ENCODE measurements around the gene TMBIM6.

The TMBIM6 gene

DNA sequence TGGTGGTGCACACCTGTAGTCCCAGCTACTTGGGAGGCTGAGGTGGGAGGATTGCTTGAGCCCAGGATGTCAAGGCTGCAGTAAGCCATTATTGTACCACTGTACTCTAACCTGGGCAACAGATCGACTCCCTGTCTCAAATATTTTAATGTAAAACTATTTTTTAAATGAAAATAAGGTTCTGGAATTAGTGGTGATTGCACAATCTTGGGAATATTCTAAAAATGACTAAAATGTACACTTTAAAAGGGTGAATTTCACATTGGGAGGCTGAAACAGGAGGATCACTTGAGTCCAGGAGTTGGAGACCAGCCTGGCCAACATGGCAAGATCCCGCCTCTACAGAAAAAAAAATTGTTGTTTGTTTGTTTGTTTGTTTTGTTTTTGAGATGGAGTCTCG, 12.9 kb upstream of the TMBIM6 start (continued):
- TF ChIP-seq ZFP3 (tag by site-specific recombination; IDR thresholded peaks at IDR 0.05; ENCODE audit: low read depth) (no peak), ZNF776 (tag by site-specific recombination; IDR thresholded peaks at IDR 0.05; ENCODE audit: borderline replicate concordance) (no peak), ZNF266 (tag by site-specific recombination; IDR thresholded peaks at IDR 0.05; ENCODE audit: low read depth) (no peak), ZNF221 (tag by site-specific recombination; IDR thresholded peaks at IDR 0.05; ENCODE audit: borderline replicate concordance) (no peak)

DNA sequence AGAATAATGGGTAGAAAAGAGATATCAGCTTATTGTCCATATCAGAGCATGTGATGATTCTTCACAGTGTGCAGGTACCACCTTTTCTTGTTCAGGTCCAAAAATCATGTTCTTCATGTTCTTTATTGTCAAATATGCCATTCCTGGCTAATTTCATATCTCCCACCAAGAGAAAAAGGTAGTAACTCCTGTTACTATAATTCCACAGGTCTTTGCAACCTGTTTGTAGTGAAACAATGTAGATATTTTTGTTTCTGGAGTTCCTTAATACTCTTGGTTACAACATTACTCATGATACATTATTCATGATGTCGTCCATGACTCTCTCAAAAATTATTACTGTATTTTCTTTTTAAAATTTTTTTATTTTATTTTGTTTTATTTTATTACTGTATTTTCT, 11.3 kb upstream of the TMBIM6 start:
- no peaks in the 10 kb centered on the region for H3K9me3 ChIP-seq (ENCODE audit: control insufficient read depth, insufficient read depth, low read depth, low read length)
- no peaks in the 10 kb centered on the region for H3K4me1 ChIP-seq (ENCODE audit: control insufficient read depth, insufficient read depth, low read length)
- peak; percentile 76 for TF ChIP-seq SCRT2 (tag by site-specific recombination; IDR thresholded peaks at IDR 0.05)
- TF ChIP-seq, protein P1, sequence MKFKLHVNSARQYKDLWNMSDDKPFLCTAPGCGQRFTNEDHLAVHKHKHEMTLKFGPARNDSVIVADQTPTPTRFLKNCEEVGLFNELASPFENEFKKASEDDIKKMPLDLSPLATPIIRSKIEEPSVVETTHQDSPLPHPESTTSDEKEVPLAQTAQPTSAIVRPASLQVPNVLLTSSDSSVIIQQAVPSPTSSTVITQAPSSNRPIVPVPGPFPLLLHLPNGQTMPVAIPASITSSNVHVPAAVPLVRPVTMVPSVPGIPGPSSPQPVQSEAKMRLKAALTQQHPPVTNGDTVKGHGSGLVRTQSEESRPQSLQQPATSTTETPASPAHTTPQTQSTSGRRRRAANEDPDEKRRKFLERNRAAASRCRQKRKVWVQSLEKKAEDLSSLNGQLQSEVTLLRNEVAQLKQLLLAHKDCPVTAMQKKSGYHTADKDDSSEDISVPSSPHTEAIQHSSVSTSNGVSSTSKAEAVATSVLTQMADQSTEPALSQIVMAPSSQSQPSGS (tag by site-specific recombination; IDR thresholded peaks at IDR 0.05; ENCODE audit: low read depth): peak; percentile 30; the same call in 1 of the 2 replicates
- TF ChIP-seq ZNF548 (tag by site-specific recombination; IDR thresholded peaks at IDR 0.05): no peak
- TF ChIP-seq SCRT1 (tag by site-specific recombination; IDR thresholded peaks at IDR 0.05; ENCODE audit: borderline replicate concordance): peak; percentile 60; the same call in 1 of the 2 replicates
- H3K4me3 ChIP-seq (ENCODE audit: low read depth, low read length): no peak overlapping the region
- CTCF ChIA-PET: interaction anchor here (1.7 kb wide), 1 partner anchor 11 kb away, joined by 8 read pairs; the partner anchor contains the start of gene TMBIM6
- POLR2A ChIA-PET: no interaction called here
- no peaks in the 10 kb centered on the region for H3K36me3 ChIP-seq (ENCODE audit: control insufficient read depth in 2 of 2, insufficient read depth in 1 of 2, low read length in 2 of 2)
- H3K27ac ChIP-seq (ENCODE audit: extremely low read depth, low read depth, low read length): no peak overlapping the region

DNA sequence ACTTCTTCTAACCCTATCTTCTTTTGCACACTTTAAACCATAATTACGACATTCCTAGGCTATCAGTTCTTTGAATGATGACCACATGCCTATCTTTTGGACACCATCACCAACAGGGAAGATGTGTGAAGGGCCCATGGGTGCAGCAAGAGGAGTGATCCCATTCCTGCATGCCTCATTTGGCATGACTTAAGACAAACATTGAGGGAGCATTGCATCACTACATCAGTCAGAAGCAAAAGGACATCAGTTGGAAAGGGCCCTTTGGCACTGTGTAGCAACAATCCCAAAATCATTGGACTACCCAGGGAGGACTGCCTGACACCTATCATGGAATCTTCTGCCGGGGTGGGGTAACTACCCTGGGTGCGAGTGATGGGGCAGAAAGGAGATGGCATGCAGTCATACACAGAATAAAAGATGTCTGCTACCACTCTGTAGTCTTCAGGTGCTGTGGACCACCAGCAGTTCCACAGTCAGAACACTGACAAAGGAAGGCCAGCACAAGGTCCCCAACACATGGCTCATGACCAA, 10.7 kb upstream of the TMBIM6 start:
- Histone ChIP-seq H3K9me3 (ENCODE audit: control insufficient read depth, insufficient read depth, low read depth, low read length) (no peaks in the 10 kb centered on the region), H3K4me1 (ENCODE audit: control insufficient read depth, insufficient read depth, low read length) (no peaks in the 10 kb centered on the region), H3K36me3 (ENCODE audit: control insufficient read depth in 2 of 2, insufficient read depth in 1 of 2, low read length in 2 of 2) (no peaks in the 10 kb centered on the region), H3K4me3 (ENCODE audit: low read depth, low read length) (no peak overlapping the region), H3K27ac (ENCODE audit: extremely low read depth, low read depth, low read length) (no peak overlapping the region)
- ChIA-PET POLR2A (no interaction called here), CTCF (interaction anchor here (1.7 kb wide), 1 partner anchor 10 kb away, joined by 8 read pairs; the partner anchor contains the start of gene TMBIM6)
- no peak for TF ChIP-seq ZNF211 (tag by site-specific recombination; IDR thresholded peaks at IDR 0.05; ENCODE audit: low read depth)
- TF ChIP-seq MZF1 (tag by site-specific recombination; IDR thresholded peaks at IDR 0.05; ENCODE audit: borderline replicate concordance): no peak
- TF ChIP-seq EGR2 (tag by site-specific recombination; IDR thresholded peaks at IDR 0.05; ENCODE audit: low read depth): no peak
- TF ChIP-seq ZEB2 (tag by site-specific recombination; IDR thresholded peaks at IDR 0.05): peak; percentile 76
- 0 out of 2 replicates have a peak, but pooled peaks have one; percentile 31 for TF ChIP-seq ZNF660 (tag by site-specific recombination; IDR thresholded peaks at IDR 0.05)
- TF ChIP-seq ZFP69B (tag by site-specific recombination; IDR thresholded peaks at IDR 0.05): 0 out of 2 replicates have a peak, but pooled peaks have one; percentile 38
- TF ChIP-seq BCL11A (tag by site-specific recombination; IDR thresholded peaks at IDR 0.05; ENCODE audit: low read depth): no peak
- TF ChIP-seq, protein P2, sequence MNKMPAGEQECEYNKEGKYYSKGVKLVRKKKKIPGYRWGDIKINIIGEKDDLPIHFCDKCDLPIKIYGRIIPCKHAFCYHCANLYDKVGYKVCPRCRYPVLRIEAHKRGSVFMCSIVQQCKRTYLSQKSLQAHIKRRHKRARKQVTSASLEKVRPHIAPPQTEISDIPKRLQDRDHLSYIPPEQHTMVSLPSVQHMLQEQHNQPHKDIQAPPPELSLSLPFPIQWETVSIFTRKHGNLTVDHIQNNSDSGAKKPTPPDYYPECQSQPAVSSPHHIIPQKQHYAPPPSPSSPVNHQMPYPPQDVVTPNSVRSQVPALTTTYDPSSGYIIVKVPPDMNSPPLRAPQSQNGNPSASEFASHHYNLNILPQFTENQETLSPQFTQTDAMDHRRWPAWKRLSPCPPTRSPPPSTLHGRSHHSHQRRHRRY (tag by site-specific recombination; IDR thresholded peaks at IDR 0.05): no peak
- TF ChIP-seq, protein P1 (tag by site-specific recombination; IDR thresholded peaks at IDR 0.05; ENCODE audit: low read depth): peak; percentile 26; the same call in 1 of the 2 replicates
- TF ChIP-seq FEZF1 (tag by site-specific recombination; IDR thresholded peaks at IDR 0.05): peak; percentile 52
- TF ChIP-seq, protein P3, sequence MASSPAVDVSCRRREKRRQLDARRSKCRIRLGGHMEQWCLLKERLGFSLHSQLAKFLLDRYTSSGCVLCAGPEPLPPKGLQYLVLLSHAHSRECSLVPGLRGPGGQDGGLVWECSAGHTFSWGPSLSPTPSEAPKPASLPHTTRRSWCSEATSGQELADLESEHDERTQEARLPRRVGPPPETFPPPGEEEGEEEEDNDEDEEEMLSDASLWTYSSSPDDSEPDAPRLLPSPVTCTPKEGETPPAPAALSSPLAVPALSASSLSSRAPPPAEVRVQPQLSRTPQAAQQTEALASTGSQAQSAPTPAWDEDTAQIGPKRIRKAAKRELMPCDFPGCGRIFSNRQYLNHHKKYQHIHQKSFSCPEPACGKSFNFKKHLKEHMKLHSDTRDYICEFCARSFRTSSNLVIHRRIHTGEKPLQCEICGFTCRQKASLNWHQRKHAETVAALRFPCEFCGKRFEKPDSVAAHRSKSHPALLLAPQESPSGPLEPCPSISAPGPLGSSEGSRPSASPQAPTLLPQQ (tag by site-specific recombination; IDR thresholded peaks at IDR 0.05): peak; percentile 42; the same call in 1 of the 2 replicates
- TF ChIP-seq, protein P4, sequence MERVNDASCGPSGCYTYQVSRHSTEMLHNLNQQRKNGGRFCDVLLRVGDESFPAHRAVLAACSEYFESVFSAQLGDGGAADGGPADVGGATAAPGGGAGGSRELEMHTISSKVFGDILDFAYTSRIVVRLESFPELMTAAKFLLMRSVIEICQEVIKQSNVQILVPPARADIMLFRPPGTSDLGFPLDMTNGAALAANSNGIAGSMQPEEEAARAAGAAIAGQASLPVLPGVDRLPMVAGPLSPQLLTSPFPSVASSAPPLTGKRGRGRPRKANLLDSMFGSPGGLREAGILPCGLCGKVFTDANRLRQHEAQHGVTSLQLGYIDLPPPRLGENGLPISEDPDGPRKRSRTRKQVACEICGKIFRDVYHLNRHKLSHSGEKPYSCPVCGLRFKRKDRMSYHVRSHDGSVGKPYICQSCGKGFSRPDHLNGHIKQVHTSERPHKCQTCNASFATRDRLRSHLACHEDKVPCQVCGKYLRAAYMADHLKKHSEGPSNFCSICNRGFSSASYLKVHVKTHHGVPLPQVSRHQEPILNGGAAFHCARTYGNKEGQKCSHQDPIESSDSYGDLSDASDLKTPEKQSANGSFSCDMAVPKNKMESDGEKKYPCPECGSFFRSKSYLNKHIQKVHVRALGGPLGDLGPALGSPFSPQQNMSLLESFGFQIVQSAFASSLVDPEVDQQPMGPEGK (tag by site-specific recombination; IDR thresholded peaks at IDR 0.05): peak; percentile 33; the same call in 1 of the 2 replicates
- 0 out of 2 replicates have a peak, but pooled peaks have one; percentile 19 for TF ChIP-seq ZNF423 (tag by site-specific recombination; IDR thresholded peaks at IDR 0.05)
- TF ChIP-seq, protein P5, sequence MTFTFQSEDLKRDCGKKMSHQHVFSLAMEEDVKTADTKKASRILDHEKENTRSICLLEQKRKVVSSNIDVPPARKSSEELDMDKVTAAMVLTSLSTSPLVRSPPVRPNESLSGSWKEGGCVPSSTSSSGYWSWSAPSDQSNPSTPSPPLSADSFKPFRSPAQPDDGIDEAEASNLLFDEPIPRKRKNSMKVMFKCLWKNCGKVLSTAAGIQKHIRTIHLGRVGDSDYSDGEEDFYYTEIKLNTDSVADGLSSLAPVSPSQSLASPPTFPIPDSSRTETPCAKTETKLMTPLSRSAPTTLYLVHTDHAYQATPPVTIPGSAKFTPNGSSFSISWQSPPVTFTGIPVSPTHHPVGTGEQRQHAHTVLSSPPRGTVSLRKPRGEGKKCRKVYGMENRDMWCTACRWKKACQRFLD (tag by site-specific recombination; IDR thresholded peaks at IDR 0.05): no peak
- no peak for TF ChIP-seq ZNF677 (tag by site-specific recombination; IDR thresholded peaks at IDR 0.05)
- peak; percentile 53; the same call in 1 of the 2 replicates for TF ChIP-seq ZNF324 (tag by site-specific recombination; IDR thresholded peaks at IDR 0.05)
